Body of pancreas (tissue), 4 donors: ENCODE data around the gene SLC23A2.

Experiments
- CTCF ChIP-seq, 7 experiments: fragments of 450-650 bp in 4 of 7; fragments of 200-600 bp in 3 of 7; sonication (generic) in 3 of 7; IDR thresholded peaks; one replicate each; pipeline ENCODE4 v1.5.1; 2016 to 2019; ENCODE audit warnings: antibody characterized with exemption in 7 of 7
- POLR2A ChIP-seq, 3 donors: fragments of 450-650 bp; IDR thresholded peaks; one replicate each; pipeline ENCODE4 v1.6.1; 2016; ENCODE audit warnings: antibody characterized with exemption in 3 of 3, mild to moderate bottlenecking in 2 of 3

GRCh38 chr20:4809707-4810106 lies 191.6 kb downstream of the SLC23A2 start:
- TF ChIP-seq CTCF (IDR thresholded peaks at IDR 0.05) (no peak), POLR2A (IDR thresholded peaks at IDR 0.05) (no peak)
